CD8-positive, alpha-beta memory T cell (primary cell): ENCODE data around the gene DCAF15. TPM values are rescaled to one million over a fixed set of nuclear protein-coding genes. Genes with fewer than 3 reads are reported as not detected.

ENCODE experiments used
- CTCF ChIA-PET: fragments of 350-600 bp; sonication (Branson Sonifier 250); formaldehyde crosslinking; loops from one replicate; lab custom pipeline; 2021; ENCODE audit warnings: antibody characterized with exemption; lab: Charles Lee
- POLR2A ChIA-PET: fragments of 350-600 bp; sonication (Branson Sonifier 250); formaldehyde crosslinking; loops from one replicate; lab custom pipeline; 2021; ENCODE audit warnings: antibody characterized with exemption; lab: Charles Lee
- DNase-seq, 5 donors: peaks; one replicate each; pipeline versions ENCODE4 v3.0.0 to v3.0.0-alpha.2; 2020 to 2022; ENCODE audit warnings: mixed read lengths in 1 of 5
- H3K27ac ChIP-seq: one replicate; pipeline ENCODE4 v1.7.0; 2013; ENCODE audit warnings: low read depth, mild to moderate bottlenecking, low read length, moderate library complexity
- H3K27me3 ChIP-seq: 2 replicates; pipeline ENCODE4 v1.7.0; 2013; ENCODE audit warnings: low read length, mild to moderate bottlenecking; ENCODE audit not compliant: insufficient read depth, poor library complexity, severe bottlenecking
- H3K36me3 ChIP-seq: 2 replicates; pipeline ENCODE4 v1.7.0; 2013; ENCODE audit warnings: mild to moderate bottlenecking, low read length, moderate library complexity; ENCODE audit not compliant: insufficient read depth
- H3K4me1 ChIP-seq: 2 replicates; pipeline ENCODE4 v1.7.0; 2013; ENCODE audit warnings: mild to moderate bottlenecking, low read length, moderate library complexity; ENCODE audit not compliant: insufficient read depth
- H3K4me3 ChIP-seq: 2 replicates; pipeline ENCODE4 v1.7.0; 2013; ENCODE audit warnings: mild to moderate bottlenecking, low read length
- H3K9me3 ChIP-seq: 2 replicates; pipeline ENCODE4 v1.7.0; 2013; ENCODE audit warnings: mild to moderate bottlenecking, low read length
- H3K27ac Mint-ChIP-seq, 8 donors: one replicate each; pipeline ENCODE4 v1.8.0; 2020 to 2021; ENCODE audit warnings: mixed read lengths in 8 of 8, mild to moderate bottlenecking in 6 of 8, inconsistent platforms in 3 of 8, moderate library complexity in 3 of 8
- H3K27me3 Mint-ChIP-seq, 2 donors: one replicate each; pipeline ENCODE4 v1.8.0; 2020 to 2021; ENCODE audit warnings: mixed read lengths in 2 of 2, mild to moderate bottlenecking in 1 of 2, moderate library complexity in 1 of 2
- H3K36me3 Mint-ChIP-seq, 3 donors: one replicate each; pipeline ENCODE4 v1.8.0; 2020 to 2021; ENCODE audit warnings: mixed read lengths in 3 of 3, inconsistent platforms in 1 of 3, mild to moderate bottlenecking in 1 of 3
- H3K4me1 Mint-ChIP-seq, 3 donors: one replicate each; pipeline ENCODE4 v1.8.0; 2020 to 2021; ENCODE audit warnings: mixed read lengths in 3 of 3, inconsistent platforms in 1 of 3, mild to moderate bottlenecking in 1 of 3
- H3K4me3 Mint-ChIP-seq, 7 donors: one replicate each; pipeline ENCODE4 v1.8.0; 2020 to 2021; ENCODE audit warnings: mixed read lengths in 7 of 7, mild to moderate bottlenecking in 6 of 7, moderate library complexity in 4 of 7, inconsistent platforms in 2 of 7
- H3K9me3 Mint-ChIP-seq, 5 donors: one replicate each; pipeline ENCODE4 v1.8.0; 2020 to 2022; ENCODE audit warnings: mixed read lengths in 5 of 5, mild to moderate bottlenecking in 3 of 5, moderate library complexity in 2 of 5, inconsistent platforms in 1 of 5
- polyA plus RNA-seq: library from polyadenylated mRNA; unstranded; fragments of 300-500 nt; fragmentation: Illumina TruSeq; gene quantifications from one replicate; pipeline ENCODE4 v1.2.3, GENCODE V29; 2021
- total RNA-seq, 2 experiments: library from RNA; stranded (reverse); gene quantifications; one replicate each; pipeline ENCODE4 v1.2.3, GENCODE V29; 2021

The DCAF15 gene
- total and polyA plus RNA-seq, 3 experiments from 2014 or later = 8.0 to 66.5 (median 64.6) TPM

DNA sequence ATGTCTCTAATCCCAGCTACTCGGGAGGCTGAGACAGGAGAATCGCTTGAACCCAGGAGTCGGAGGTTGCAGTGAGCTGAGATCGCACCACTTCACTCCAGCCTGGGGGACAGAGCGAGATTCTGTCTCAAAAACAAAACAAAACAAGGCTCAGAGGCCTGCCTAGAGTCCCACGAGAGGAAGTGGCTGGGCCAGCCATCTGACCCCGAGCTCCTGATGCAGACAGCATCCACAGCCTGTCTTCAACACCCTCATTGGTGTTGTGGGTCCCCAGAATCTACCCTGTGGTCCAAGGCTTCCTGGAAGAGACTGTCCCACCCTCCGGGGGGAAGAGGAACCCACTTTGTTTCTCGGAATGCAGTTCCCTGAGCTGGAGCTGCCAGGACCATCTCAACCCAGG, 29.2 kb downstream of the DCAF15 start:
- no peaks in the 10 kb centered on the region for H3K9me3 ChIP-seq
- H3K4me1 Mint-ChIP-seq = peaks cover 18 to 58% (median 24%) of the 10 kb centered on the region in 3 donors
- H3K4me3 ChIP-seq = no peak overlapping the region
- no peak overlapping the region for H3K27ac ChIP-seq
- no peak overlapping the region for H3K4me3 Mint-ChIP-seq
- ChIA-PET CTCF (interaction anchor here (1.0 to 1.7 kb wide), 3 partner anchors 25 to 67 kb away, joined by 3 to 4 read pairs (median 4); partner anchors contain the start of gene IL27RA), POLR2A (no interaction called here)
- peaks cover 55% of the 10 kb centered on the region for H3K4me1 ChIP-seq
- peak overlapping the region in 6 of 8 donors; percentile 29 to 74 (median 46) for H3K27ac Mint-ChIP-seq
- no peaks in the 10 kb centered on the region for H3K27me3 Mint-ChIP-seq
- H3K36me3 Mint-ChIP-seq = peaks cover 0 to 5% (median 0%) of the 10 kb centered on the region in 3 donors
- no peaks in the 10 kb centered on the region for H3K27me3 ChIP-seq
- no peaks in the 10 kb centered on the region for H3K9me3 Mint-ChIP-seq
- H3K36me3 ChIP-seq = no peaks in the 10 kb centered on the region
- no peak for DNase-seq

- CTCF ChIA-PET = interaction anchor here (1.0 to 1.7 kb wide), 3 partner anchors 26 to 66 kb away, joined by 3 to 4 read pairs (median 4); partner anchors contain the start of gene IL27RA
These were observed 29.7 kb downstream of the DCAF15 start for GRCh38 chr19:13981988-13982501.

GRCh38 chr19:13982773-13983172, 30.5 kb downstream of the DCAF15 start:
- Histone ChIP-seq H3K9me3 (no peaks in the 10 kb centered on the region), H3K4me3 (no peak overlapping the region), H3K27ac (no peak overlapping the region), H3K4me1 (peaks cover 67% of the 10 kb centered on the region), H3K36me3 (no peaks in the 10 kb centered on the region), H3K27me3 (no peaks in the 10 kb centered on the region)
- H3K27me3 Mint-ChIP-seq = no peaks in the 10 kb centered on the region
- no peaks in the 10 kb centered on the region for H3K9me3 Mint-ChIP-seq
- peak overlapping the region in 2 of 7 donors; percentile 16 to 57 for H3K4me3 Mint-ChIP-seq
- DNase-seq = no peak
- CTCF ChIA-PET = interaction anchor here (1.0 kb wide), 1 partner anchor 26 kb away, joined by 3 read pairs; no protein-coding TSS in a partner anchor
- peaks cover 0 to 4% (median 0%) of the 10 kb centered on the region in 3 donors for H3K36me3 Mint-ChIP-seq
- H3K4me1 Mint-ChIP-seq = peaks cover 31 to 71% (median 34%) of the 10 kb centered on the region in 3 donors
- H3K27ac Mint-ChIP-seq = peak overlapping the region in 7 of 8 donors; percentile 15 to 95 (median 61)
- POLR2A ChIA-PET = no interaction called here

More at GRCh38 chr19:13981988-13982501, 29.7 kb downstream of the DCAF15 start:
- POLR2A ChIA-PET = no interaction called here
- no peaks in the 10 kb centered on the region for H3K36me3 ChIP-seq
- Mint-ChIP-seq H3K27ac (peak overlapping the region in 4 of 8 donors; percentile 23 to 95 (median 44)), H3K4me1 (peaks cover 24 to 64% (median 27%) of the 10 kb centered on the region in 3 donors), H3K9me3 (no peaks in the 10 kb centered on the region), H3K4me3 (no peak overlapping the region), H3K27me3 (no peaks in the 10 kb centered on the region), H3K36me3 (peaks cover 0 to 4% (median 0%) of the 10 kb centered on the region in 3 donors)
- H3K4me3 ChIP-seq = no peak overlapping the region
- peaks cover 60% of the 10 kb centered on the region for H3K4me1 ChIP-seq
- no peak for DNase-seq
- H3K9me3 ChIP-seq = no peaks in the 10 kb centered on the region
- no peaks in the 10 kb centered on the region for H3K27me3 ChIP-seq
- H3K27ac ChIP-seq = no peak overlapping the region

GRCh38 chr19:13983213-13983889, 31.0 kb downstream of the DCAF15 start:
- H3K9me3 ChIP-seq = no peaks in the 10 kb centered on the region
- Mint-ChIP-seq H3K9me3 (no peaks in the 10 kb centered on the region), H3K4me3 (peak overlapping the region in 3 of 7 donors; percentile 5 to 57 (median 16)), H3K4me1 (peaks cover 35 to 77% (median 36%) of the 10 kb centered on the region in 3 donors), H3K27ac (peak overlapping the region; percentile 50 to 95 (median 77)), H3K27me3 (no peaks in the 10 kb centered on the region), H3K36me3 (peaks cover 0 to 4% (median 0%) of the 10 kb centered on the region in 3 donors)
- POLR2A ChIA-PET = no interaction called here
- no peaks in the 10 kb centered on the region for H3K27me3 ChIP-seq
- peak in 1 of 5 donors; percentile 63 for DNase-seq
- no peak overlapping the region for H3K27ac ChIP-seq
- no peaks in the 10 kb centered on the region for H3K36me3 ChIP-seq
- CTCF ChIA-PET = no interaction called here
- no peak overlapping the region for H3K4me3 ChIP-seq
- peaks cover 73% of the 10 kb centered on the region for H3K4me1 ChIP-seq

GRCh38 chr19:13984186-13984585, 31.9 kb downstream of the DCAF15 start:
- Mint-ChIP-seq H3K27me3 (no peaks in the 10 kb centered on the region), H3K36me3 (peaks cover 4 to 10% (median 5%) of the 10 kb centered on the region in 3 donors), H3K4me3 (no peak overlapping the region), H3K27ac (peak overlapping the region in 6 of 8 donors; percentile 43 to 100 (median 98)), H3K4me1 (peaks cover 40 to 85% (median 42%) of the 10 kb centered on the region in 3 donors), H3K9me3 (no peaks in the 10 kb centered on the region)
- POLR2A ChIA-PET = no interaction called here
- peaks cover 78% of the 10 kb centered on the region for H3K4me1 ChIP-seq
- no peaks in the 10 kb centered on the region for H3K27me3 ChIP-seq
- no peaks in the 10 kb centered on the region for H3K9me3 ChIP-seq
- CTCF ChIA-PET = no interaction called here
- DNase-seq = no peak
- H3K36me3 ChIP-seq = no peaks in the 10 kb centered on the region
- H3K4me3 ChIP-seq = no peak overlapping the region
- no peak overlapping the region for H3K27ac ChIP-seq

DNA sequence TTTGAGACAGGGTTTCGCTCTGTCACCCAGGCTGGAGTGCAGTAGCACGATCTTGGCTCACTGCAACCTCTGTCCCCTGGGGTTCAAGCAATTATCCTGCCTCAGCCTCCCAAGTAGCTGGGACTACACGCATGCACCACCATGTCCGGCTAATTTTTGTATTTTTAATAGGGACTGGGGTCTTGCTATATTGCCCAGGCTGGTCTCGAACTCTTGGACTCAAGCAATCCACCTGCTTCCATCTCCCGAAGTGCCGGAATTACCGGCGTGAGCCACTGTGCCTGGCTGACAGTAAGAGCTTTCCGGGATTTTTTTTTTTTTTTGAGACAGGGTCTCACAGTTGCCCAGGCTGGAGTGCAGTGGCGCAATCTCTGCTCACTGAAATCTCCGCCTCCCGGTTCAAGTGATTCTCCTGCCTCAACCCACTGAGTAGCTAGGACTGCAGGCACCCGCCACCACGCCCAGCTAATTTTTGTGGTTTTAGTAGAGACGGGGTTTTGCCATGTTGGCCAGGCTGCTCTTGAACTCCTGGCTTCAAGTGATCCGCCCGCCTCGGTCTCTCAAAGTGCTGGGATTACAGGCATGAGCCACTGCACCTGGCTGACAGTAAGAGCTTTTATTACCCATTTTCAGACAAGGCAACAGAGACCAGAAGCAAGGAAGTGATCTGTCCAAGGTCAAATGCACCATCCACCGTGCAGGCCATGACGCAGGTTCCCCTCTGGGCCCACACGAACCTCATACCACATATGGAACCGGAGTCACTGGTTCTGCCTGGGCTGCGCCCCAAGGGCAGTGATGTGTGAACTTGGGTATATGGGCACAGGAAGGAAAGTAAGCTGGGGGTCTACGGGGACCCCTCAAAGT, 32.8 kb downstream of the DCAF15 start:
- Mint-ChIP-seq H3K36me3 (peaks cover 9 to 20% (median 11%) of the 10 kb centered on the region in 3 donors), H3K27ac (peak overlapping the region; percentile 95 to 100 (median 98)), H3K4me1 (peaks cover 46 to 87% (median 51%) of the 10 kb centered on the region in 3 donors), H3K9me3 (no peaks in the 10 kb centered on the region), H3K27me3 (peaks cover 0 to 2% of the 10 kb centered on the region in 2 donors), H3K4me3 (peak overlapping the region; percentile 32 to 79 (median 62))
- no peak for DNase-seq
- no peaks in the 10 kb centered on the region for H3K36me3 ChIP-seq
- no peaks in the 10 kb centered on the region for H3K9me3 ChIP-seq
- H3K27ac ChIP-seq = peak overlapping the region; percentile 93
- H3K4me3 ChIP-seq = peak overlapping the region; percentile 59
- ChIA-PET POLR2A (interaction anchor here (0.6 to 1.1 kb wide), 4 partner anchors 18 to 106 kb away, joined by 3 to 13 read pairs (median 4); partner anchors contain the start of gene IL27RA), CTCF (interaction anchor here (1.0 to 1.3 kb wide), 4 partner anchors 14 to 63 kb away, joined by 3 to 6 read pairs (median 4); partner anchors contain the start of gene IL27RA)
- peaks cover 82% of the 10 kb centered on the region for H3K4me1 ChIP-seq
- no peaks in the 10 kb centered on the region for H3K27me3 ChIP-seq

- H3K9me3 Mint-ChIP-seq = no peaks in the 10 kb centered on the region
- CTCF ChIA-PET = interaction anchor here (1.1 to 1.3 kb wide), 3 partner anchors 14 to 62 kb away, joined by 3 to 4 read pairs (median 3); no protein-coding TSS in a partner anchor
- Histone ChIP-seq H3K9me3 (no peaks in the 10 kb centered on the region), H3K4me1 (peaks cover 82% of the 10 kb centered on the region), H3K27ac (peak overlapping the region; percentile 93), H3K36me3 (peaks cover 2% of the 10 kb centered on the region), H3K4me3 (peak overlapping the region; percentile 59), H3K27me3 (no peaks in the 10 kb centered on the region)
- H3K4me3 Mint-ChIP-seq = peak overlapping the region; percentile 62 to 85 (median 68)
- no peak for DNase-seq
- H3K4me1 Mint-ChIP-seq = peaks cover 48 to 89% (median 53%) of the 10 kb centered on the region in 3 donors
- POLR2A ChIA-PET = interaction anchor here (0.5 to 1.2 kb wide), 6 partner anchors 17 to 810 kb away, joined by 3 to 11 read pairs (median 6); partner anchors contain the start of genes IL27RA and RFX1
- H3K27ac Mint-ChIP-seq = peak overlapping the region; percentile 95 to 100 (median 98)
- peaks cover 0 to 2% of the 10 kb centered on the region in 2 donors for H3K27me3 Mint-ChIP-seq
- H3K36me3 Mint-ChIP-seq = peaks cover 10 to 23% (median 11%) of the 10 kb centered on the region in 3 donors
These were observed 33.5 kb downstream of the DCAF15 start for GRCh38 chr19:13985771-13986347.
